GM23338 (cell line): ENCODE results near the gene TMEM178A. TPM values are rescaled to one million over a fixed set of nuclear protein-coding genes. Genes with fewer than 3 reads are reported as not detected.

ENCODE experiments used
- ATAC-seq: fragments of 200-7000 bp; cut with Tn5 transposase; 3 replicates; pipeline ENCODE4 v1.9.1; 2020
- DNase-seq: peaks from one replicate; pipeline ENCODE4 v3.0.0-alpha.2; 2015; ENCODE audit warnings: low spot score
- H2AFZ ChIP-seq: fragments of 200-600 bp; sonication (generic); 2 replicates; pipeline ENCODE4 v1.8.0; 2016; ENCODE audit warnings: antibody characterized with exemption, mild to moderate bottlenecking, moderate library complexity
- H3F3A ChIP-seq: fragments of 200-600 bp; sonication (generic); replicated peaks from 2 replicates; pipeline ENCODE4 v1.8.0; 2017; ENCODE audit warnings: antibody characterized with exemption, mixed run types, low read depth
- H3K27ac ChIP-seq: fragments of 200-600 bp; sonication (generic); 2 replicates; pipeline ENCODE4 v1.6.1; 2016; ENCODE audit warnings: low read depth
- H3K27me3 ChIP-seq: fragments of 200-600 bp; sonication (generic); 2 replicates; pipeline ENCODE4 v1.8.0; 2016; ENCODE audit warnings: mild to moderate bottlenecking, mixed run types, moderate library complexity; ENCODE audit not compliant: insufficient read depth
- H3K36me3 ChIP-seq: fragments of 200-600 bp; sonication (generic); 2 replicates; pipeline ENCODE4 v1.8.0; 2016; ENCODE audit warnings: mild to moderate bottlenecking; ENCODE audit not compliant: insufficient read depth
- H3K4me1 ChIP-seq: fragments of 200-600 bp; sonication (generic); 2 replicates; pipeline ENCODE4 v1.8.0; 2016; ENCODE audit warnings: mild to moderate bottlenecking, moderate library complexity; ENCODE audit not compliant: insufficient read depth
- H3K4me2 ChIP-seq: fragments of 200-600 bp; sonication (generic); 2 replicates; pipeline ENCODE4 v1.7.1; 2017; ENCODE audit warnings: mixed run types
- H3K4me3 ChIP-seq: fragments of 200-600 bp; sonication (generic); 2 replicates; pipeline ENCODE4 v1.6.1; 2016; ENCODE audit warnings: mixed run types
- H3K79me2 ChIP-seq: fragments of 200-600 bp; sonication (generic); replicated peaks from 2 replicates; pipeline ENCODE4 v1.8.0; 2017; ENCODE audit warnings: mild to moderate bottlenecking; ENCODE audit not compliant: insufficient read depth
- H3K9me2 ChIP-seq: fragments of 200-600 bp; sonication (generic); 2 replicates; pipeline ENCODE4 v1.8.0; 2017; ENCODE audit not compliant: insufficient read depth
- H4K20me1 ChIP-seq: fragments of 200-600 bp; sonication (generic); replicated peaks from 2 replicates; pipeline ENCODE4 v1.8.0; 2017; ENCODE audit warnings: mild to moderate bottlenecking; ENCODE audit not compliant: insufficient read depth
- H3K27ac Mint-ChIP-seq: 2 replicates; pipeline ENCODE4 v1.8.0; 2020; ENCODE audit warnings: inconsistent platforms, mild to moderate bottlenecking, moderate library complexity, mixed read lengths
- H3K27me3 Mint-ChIP-seq: 3 replicates; pipeline ENCODE4 v1.8.0; 2022; ENCODE audit warnings: low read depth, mild to moderate bottlenecking, moderate library complexity, mixed read lengths, inconsistent platforms; ENCODE audit not compliant: insufficient read depth, poor library complexity
- H3K36me3 Mint-ChIP-seq: 3 replicates; pipeline ENCODE4 v1.8.0; 2021; ENCODE audit warnings: low read depth, mild to moderate bottlenecking, inconsistent platforms, moderate library complexity, mixed read lengths
- H3K4me1 Mint-ChIP-seq: 3 replicates; pipeline ENCODE4 v1.8.0; 2020; ENCODE audit warnings: mild to moderate bottlenecking, inconsistent platforms, mixed read lengths
- H3K4me3 Mint-ChIP-seq: 3 replicates; pipeline ENCODE4 v1.8.0; 2021; ENCODE audit warnings: moderate library complexity, mild to moderate bottlenecking, inconsistent platforms, mixed read lengths
- H3K9me3 Mint-ChIP-seq: 3 replicates; pipeline ENCODE4 v1.8.0; 2020; ENCODE audit warnings: moderate library complexity, mild to moderate bottlenecking, inconsistent platforms, mixed read lengths
- CREB1 ChIP-seq: fragments of 250-450 bp; sonication (Bioruptor Pico); IDR thresholded peaks from 2 replicates; pipeline ENCODE4 v1.5.0; 2020; ENCODE audit warnings: low read depth, mild to moderate bottlenecking, moderate library complexity
- CTCF ChIP-seq, 2 experiments: fragments of 200-600 bp in 1 of 2; sonication (generic) in 1 of 2; conservative IDR thresholded peaks; 2 replicates each; pipeline versions ENCODE4 v1.5.1 to v1.6.1; 2016 to 2017; ENCODE audit warnings: antibody characterized with exemption in 2 of 2, low read depth in 2 of 2, mild to moderate bottlenecking in 2 of 2, moderate library complexity in 1 of 2
- ETS1 ChIP-seq: IDR thresholded peaks from 2 replicates; pipeline ENCODE4 v1.6.1; 2016; ENCODE audit warnings: antibody characterized with exemption
- EZH2 ChIP-seq: fragments of 200-600 bp; sonication (generic); IDR thresholded peaks from one replicate; pipeline ENCODE4 v1.8.0; 2017; ENCODE audit warnings: antibody characterized with exemption, mild to moderate bottlenecking, low read depth; ENCODE audit not compliant: unreplicated experiment
- EZH2phosphoT487 ChIP-seq: fragments of 200-600 bp; sonication (generic); IDR thresholded peaks from one replicate; pipeline ENCODE4 v1.8.1; 2018; ENCODE audit warnings: antibody characterized with exemption; ENCODE audit not compliant: unreplicated experiment
- JUNB ChIP-seq: IDR thresholded peaks from one replicate; pipeline ENCODE4 v1.6.1; 2016; ENCODE audit warnings: antibody characterized with exemption; ENCODE audit not compliant: unreplicated experiment
- NANOG ChIP-seq: IDR thresholded peaks from 2 replicates; pipeline ENCODE4 v1.6.1; 2016; ENCODE audit warnings: antibody characterized with exemption, borderline replicate concordance
- POLR2AphosphoS5 ChIP-seq: IDR thresholded peaks from 2 replicates; pipeline ENCODE4 v1.6.1; 2016; ENCODE audit warnings: antibody characterized with exemption, low read depth
- STAT1 ChIP-seq: IDR thresholded peaks from one replicate; pipeline ENCODE4 v1.6.1; 2016; ENCODE audit warnings: antibody characterized with exemption; ENCODE audit not compliant: unreplicated experiment
- ZNF114 ChIP-seq: fragments of 250-450 bp; sonication (Bioruptor Pico); IDR thresholded peaks from 2 replicates; pipeline ENCODE4 v1.5.0; 2020; ENCODE audit warnings: mild to moderate bottlenecking, moderate library complexity
- ZNF331 ChIP-seq: fragments of 250-450 bp; sonication (Bioruptor Pico); IDR thresholded peaks from 2 replicates; pipeline ENCODE4 v1.5.0; 2020; ENCODE audit warnings: low read depth, mild to moderate bottlenecking, moderate library complexity
- ZNF462 ChIP-seq: fragments of 250-450 bp; sonication (Bioruptor Pico); IDR thresholded peaks from 2 replicates; pipeline ENCODE4 v1.5.0; 2020; ENCODE audit warnings: mild to moderate bottlenecking, moderate library complexity
- polyA plus RNA-seq: library from polyadenylated mRNA; unstranded; fragments of >200 nt; fragmentation: Nextera tagmentation; extraction: Ambion mirVana; gene quantifications from 2 replicates; pipeline ENCODE4 v1.2.1, GENCODE V29; 2016
- total RNA-seq: library from RNA; depleted of rRNA; stranded (reverse); fragments of >200 nt; shearing (Covaris generic); gene quantifications from 2 replicates; pipeline ENCODE4 v1.2.3, GENCODE V29; 2014

Gene TMEM178A
- total and polyA plus RNA-seq, 2 experiments from 2014 or later, result 10.3 to 12.3 TPM

- TF ChIP-seq CTCF (conservative IDR thresholded peaks at IDR 0.05; ENCODE audit: low read depth in 2 of 2) (no peak), NANOG (no peak), JUNB (no peak), ETS1 (no peak), EZH2phosphoT487 (no peak), POLR2AphosphoS5 (no peak), EZH2 (no peak), STAT1 (no peak), CREB1 (no peak)
Measured at GRCh38 chr2:39715822-39716221, 50.1 kb downstream of the TMEM178A start (continued).

GRCh38 chr2:39717067-39717466, 51.4 kb downstream of the TMEM178A start:
- no peak overlapping the region for H3K4me3 ChIP-seq
- no peak for TF ChIP-seq EZH2
- no peak for TF ChIP-seq ZNF114 (CRISPR knock-in tag)
- TF ChIP-seq ZNF462 (CRISPR knock-in tag), result no peak
- TF ChIP-seq ZNF331, result no peak
- no peak for TF ChIP-seq NANOG
- TF ChIP-seq CREB1, result no peak
- no peak for TF ChIP-seq POLR2AphosphoS5
- no peak for TF ChIP-seq CTCF (conservative IDR thresholded peaks at IDR 0.05; ENCODE audit: low read depth in 2 of 2)
- TF ChIP-seq STAT1, result no peak
- TF ChIP-seq ETS1, result no peak
- TF ChIP-seq JUNB, result no peak

More at GRCh38 chr2:39717067-39717466, 51.4 kb downstream of the TMEM178A start:
- no peaks in the 10 kb centered on the region for H3K9me3 Mint-ChIP-seq
- Histone ChIP-seq H3K27ac (no peak overlapping the region), H3K4me1 (peaks cover 28% of the 10 kb centered on the region), H3K79me2 (no peaks in the 10 kb centered on the region), H3F3A (no peaks in the 10 kb centered on the region), H3K4me2 (no peak overlapping the region), H4K20me1 (no peaks in the 10 kb centered on the region), H3K27me3 (no peaks in the 10 kb centered on the region), H3K36me3 (no peaks in the 10 kb centered on the region), H3K9me2 (no peaks in the 10 kb centered on the region; the same call in 1 of the 2 replicates), H2AFZ (no peak overlapping the region)
- no peak for ATAC-seq
- no peak overlapping the region for H3K4me3 Mint-ChIP-seq
- DNase-seq, result no peak
- H3K4me1 Mint-ChIP-seq, result peaks cover 16% of the 10 kb centered on the region
- peaks cover 1% of the 10 kb centered on the region for H3K27me3 Mint-ChIP-seq
- no peaks in the 10 kb centered on the region for H3K36me3 Mint-ChIP-seq
- no peak overlapping the region for H3K27ac Mint-ChIP-seq
